Gastrocnemius medialis (tissue), 4 donors: ENCODE measurements around the gene SDC3.

Source experiments
- POLR2A ChIP-seq, 2 donors: fragments of 450-650 bp; IDR thresholded peaks; one replicate each; pipeline ENCODE4 v1.6.1; 2017; ENCODE audit warnings: antibody characterized with exemption in 2 of 2, mild to moderate bottlenecking in 2 of 2, moderate library complexity in 2 of 2
- TF ChIP-seq, protein P1 (sequence below), 5 experiments: fragments of 450-650 bp in 3 of 5; fragments of 200-600 bp in 2 of 5; sonication (generic) in 2 of 5; IDR thresholded peaks in 4 of 5; conservative IDR thresholded peaks in 1 of 5; 1 replicate in 4 of 5; 2 replicates in 1 of 5; pipeline ENCODE4 v1.5.1; 2016 to 2019; ENCODE audit warnings: antibody characterized with exemption in 5 of 5, mild to moderate bottlenecking in 3 of 5, moderate library complexity in 3 of 5

DNA sequence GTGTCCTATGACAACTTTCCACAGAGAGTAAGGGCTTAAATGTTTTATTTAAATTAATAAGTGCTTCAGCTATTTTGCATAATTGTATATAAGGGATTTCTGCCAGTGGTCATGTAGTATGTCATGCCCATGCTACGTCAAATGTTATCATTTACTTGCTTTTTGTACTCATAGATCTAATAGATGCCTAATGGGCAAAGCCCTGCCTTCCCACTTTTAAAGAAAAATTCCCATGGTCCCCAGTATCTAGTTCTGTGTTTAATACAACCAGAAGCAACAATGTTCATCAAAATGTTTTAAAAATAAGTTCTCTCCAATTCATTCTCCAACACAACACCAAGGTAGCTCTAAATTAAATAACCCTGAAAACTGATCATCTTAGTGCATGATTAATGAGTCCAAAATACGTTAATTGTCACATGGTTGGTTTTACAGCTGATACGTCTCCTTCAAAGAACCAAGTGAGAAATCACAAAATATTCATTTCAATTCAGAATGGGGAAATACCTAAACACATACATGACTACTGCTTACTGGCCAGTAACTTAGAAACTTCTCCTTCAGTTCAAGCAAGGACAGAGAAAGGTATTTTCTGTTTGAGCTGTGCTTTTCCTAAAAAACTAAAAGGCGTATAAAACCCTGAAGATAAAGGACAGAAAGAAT lies 49.1 kb upstream of the SDC3 start:
- TF ChIP-seq, protein P1, sequence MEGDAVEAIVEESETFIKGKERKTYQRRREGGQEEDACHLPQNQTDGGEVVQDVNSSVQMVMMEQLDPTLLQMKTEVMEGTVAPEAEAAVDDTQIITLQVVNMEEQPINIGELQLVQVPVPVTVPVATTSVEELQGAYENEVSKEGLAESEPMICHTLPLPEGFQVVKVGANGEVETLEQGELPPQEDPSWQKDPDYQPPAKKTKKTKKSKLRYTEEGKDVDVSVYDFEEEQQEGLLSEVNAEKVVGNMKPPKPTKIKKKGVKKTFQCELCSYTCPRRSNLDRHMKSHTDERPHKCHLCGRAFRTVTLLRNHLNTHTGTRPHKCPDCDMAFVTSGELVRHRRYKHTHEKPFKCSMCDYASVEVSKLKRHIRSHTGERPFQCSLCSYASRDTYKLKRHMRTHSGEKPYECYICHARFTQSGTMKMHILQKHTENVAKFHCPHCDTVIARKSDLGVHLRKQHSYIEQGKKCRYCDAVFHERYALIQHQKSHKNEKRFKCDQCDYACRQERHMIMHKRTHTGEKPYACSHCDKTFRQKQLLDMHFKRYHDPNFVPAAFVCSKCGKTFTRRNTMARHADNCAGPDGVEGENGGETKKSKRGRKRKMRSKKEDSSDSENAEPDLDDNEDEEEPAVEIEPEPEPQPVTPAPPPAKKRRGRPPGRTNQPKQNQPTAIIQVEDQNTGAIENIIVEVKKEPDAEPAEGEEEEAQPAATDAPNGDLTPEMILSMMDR (IDR thresholded peaks at IDR 0.05 in 4 of 5, conservative IDR thresholded peaks at IDR 0.05 in 1 of 5), result no peak
- no peak for TF ChIP-seq POLR2A (IDR thresholded peaks at IDR 0.05)
